BJ (cell line): ENCODE data around the gene MAL. TPM values are rescaled to one million over a fixed set of nuclear protein-coding genes. Genes with fewer than 3 reads are reported as not detected.

Source experiments
- CTCF ChIA-PET: fragments of 350-600 bp; formaldehyde crosslinking; extraction: SDS; loops from one replicate; lab custom pipeline; 2021; ENCODE audit warnings: antibody characterized with exemption, inconsistent platforms; lab: Yijun Ruan, JAX
- POLR2A ChIA-PET: fragments of 300-600 bp; sonication (Branson Sonifier 250); formaldehyde crosslinking; extraction: SDS; loops from one replicate; lab custom pipeline; 2021; ENCODE audit warnings: antibody characterized with exemption; lab: Charles Lee
- DNase-seq: peaks from one replicate; pipeline ENCODE4 v3.0.0-alpha.2; 2011; ENCODE audit warnings: low read depth
- H3K27me3 ChIP-seq: 2 replicates; pipeline ENCODE4 v1.6.0; 2011; ENCODE audit warnings: low read length; ENCODE audit not compliant: control insufficient read depth, insufficient read depth
- H3K36me3 ChIP-seq: 2 replicates; pipeline ENCODE4 v1.5.1; 2011; ENCODE audit warnings: low read length; ENCODE audit not compliant: control insufficient read depth, insufficient read depth
- H3K4me3 ChIP-seq: 2 replicates; pipeline ENCODE4 v1.5.1; 2011; ENCODE audit warnings: low read depth, mild to moderate bottlenecking, control low read depth, low read length
- CTCF ChIP-seq: IDR thresholded peaks from 2 replicates; pipeline ENCODE4 v1.5.1; 2011; ENCODE audit warnings: low read depth, mild to moderate bottlenecking, control low read depth, inconsistent platforms, low read length, moderate library complexity; ENCODE audit not compliant: insufficient read depth
- polyA plus RNA-seq: library from polyadenylated mRNA; depleted of rRNA; stranded (reverse); fragments of >200 nt; gene quantifications from 2 replicates; pipeline ENCODE4 v1.2.3, GENCODE V29; 2011

Gene MAL
- polyA plus RNA-seq, 1 experiment, result not detected

- ChIA-PET CTCF (interaction anchor here (1.2 kb wide), 1 partner anchor 21 kb away, joined by 4 read pairs; no protein-coding TSS in a partner anchor), POLR2A (no interaction called here)
- Histone ChIP-seq H3K27me3 (peaks cover 2% of the 10 kb centered on the region; the same call in 1 of the 2 replicates), H3K4me3 (no peak overlapping the region), H3K36me3 (no peaks in the 10 kb centered on the region)
- TF ChIP-seq CTCF, result no peak
- DNase-seq, result no peak
Observed at GRCh38 chr2:95007031-95007609, 18.4 kb upstream of the MAL start.

GRCh38 chr2:95007822-95008221 is 17.7 kb upstream of the MAL start:
- ChIA-PET CTCF (interaction anchor here (1.1 to 1.2 kb wide), 2 partner anchors 21 to 69 kb away, joined by 3 to 4 read pairs; no protein-coding TSS in a partner anchor), POLR2A (no interaction called here)
- H3K27me3 ChIP-seq, result peaks cover 2% of the 10 kb centered on the region; the same call in 1 of the 2 replicates
- no peak for TF ChIP-seq CTCF
- H3K36me3 ChIP-seq, result no peaks in the 10 kb centered on the region
- no peak for DNase-seq
- H3K4me3 ChIP-seq, result no peak overlapping the region

- Histone ChIP-seq H3K27me3 (peaks cover 2% of the 10 kb centered on the region; the same call in 1 of the 2 replicates), H3K36me3 (no peaks in the 10 kb centered on the region), H3K4me3 (no peak overlapping the region)
- POLR2A ChIA-PET, result no interaction called here
- TF ChIP-seq CTCF, result no peak
- CTCF ChIA-PET, result interaction anchor here (0.6 to 1.2 kb wide), 3 partner anchors 14 to 69 kb away, joined by 3 to 4 read pairs (median 3); no protein-coding TSS in a partner anchor
- DNase-seq, result no peak
Observed at GRCh38 chr2:95008306-95008705, 17.2 kb upstream of the MAL start.

- CTCF ChIA-PET, result interaction anchor here (1.1 to 2.3 kb wide), 2 partner anchors 13 to 68 kb away, joined by 3 to 8 read pairs; no protein-coding TSS in a partner anchor
- TF ChIP-seq CTCF, result no peak
- no peak for DNase-seq
- Histone ChIP-seq H3K36me3 (no peaks in the 10 kb centered on the region), H3K27me3 (peaks cover 2% of the 10 kb centered on the region; the same call in 1 of the 2 replicates), H3K4me3 (no peak overlapping the region)
- POLR2A ChIA-PET, result no interaction called here
Observed at GRCh38 chr2:95008996-95009395, 16.5 kb upstream of the MAL start.

- POLR2A ChIA-PET, result no interaction called here
- Histone ChIP-seq H3K4me3 (no peak overlapping the region), H3K36me3 (no peaks in the 10 kb centered on the region), H3K27me3 (peaks cover 2% of the 10 kb centered on the region; the same call in 1 of the 2 replicates)
- no peak for TF ChIP-seq CTCF
- CTCF ChIA-PET, result interaction anchor here (2.3 kb wide), 1 partner anchor 13 kb away, joined by 8 read pairs; no protein-coding TSS in a partner anchor
- no peak for DNase-seq
Observed at GRCh38 chr2:95009412-95009811, 16.1 kb upstream of the MAL start.
